OCI-LY1 (cell line): Measurements from ENCODE around the gene ZNF407.

Source experiments
- H2AFZ ChIP-seq: fragments of 200-600 bp; sonication (generic), shearing (Covaris generic); 2 replicates; pipeline ENCODE4 v1.6.0; 2014; ENCODE audit warnings: antibody characterized with exemption, mild to moderate bottlenecking, low read length
- H3F3A ChIP-seq: fragments of 200-600 bp; sonication (generic), shearing (Covaris generic); 2 replicates; pipeline ENCODE4 v1.6.0; 2014; ENCODE audit warnings: mild to moderate bottlenecking, antibody characterized with exemption, low read length, moderate library complexity; ENCODE audit not compliant: insufficient read depth
- H3K27ac ChIP-seq: fragments of 200-600 bp; sonication (generic); 2 replicates; pipeline ENCODE4 v1.5.1; 2014; ENCODE audit warnings: low read length, mixed run types, mild to moderate bottlenecking, low read depth; ENCODE audit not compliant: poor library complexity, severe bottlenecking
- H3K27me3 ChIP-seq: fragments of 200-600 bp; sonication (generic); 2 replicates; pipeline ENCODE4 v1.6.0; 2014; ENCODE audit warnings: antibody characterized with exemption, mild to moderate bottlenecking, low read length, moderate library complexity; ENCODE audit not compliant: insufficient read depth
- H3K36me3 ChIP-seq: fragments of 200-600 bp; sonication (generic); 2 replicates; pipeline ENCODE4 v1.6.1; 2014; ENCODE audit warnings: mild to moderate bottlenecking, antibody characterized with exemption, low read length, moderate library complexity, mixed read lengths; ENCODE audit not compliant: insufficient read depth
- H3K4me1 ChIP-seq: fragments of 200-600 bp; sonication (generic); 2 replicates; pipeline ENCODE4 v1.5.1; 2014; ENCODE audit warnings: mild to moderate bottlenecking, low read length, moderate library complexity; ENCODE audit not compliant: insufficient read depth, severe bottlenecking
- H3K4me2 ChIP-seq: fragments of 200-600 bp; sonication (generic), shearing (Covaris generic); 2 replicates; pipeline ENCODE4 v1.6.1; 2014; ENCODE audit warnings: low read length
- H3K4me3 ChIP-seq: fragments of 200-600 bp; sonication (generic); 2 replicates; pipeline ENCODE4 v1.5.1; 2014; ENCODE audit warnings: low read length, low read depth, mild to moderate bottlenecking, mixed read lengths; ENCODE audit not compliant: poor library complexity, severe bottlenecking
- H3K79me2 ChIP-seq: fragments of 200-600 bp; shearing (Covaris generic); 2 replicates; pipeline ENCODE4 v1.6.1; 2016; ENCODE audit warnings: mixed run types, low read length, mixed read lengths; ENCODE audit not compliant: insufficient read depth
- H3K9ac ChIP-seq: fragments of 200-600 bp; sonication (generic), shearing (Covaris generic); 2 replicates; pipeline ENCODE4 v1.6.1; 2014; ENCODE audit warnings: mild to moderate bottlenecking, low read length, mixed read lengths
- H3K9me2 ChIP-seq: fragments of 200-600 bp; sonication (generic), shearing (Covaris generic); 2 replicates; pipeline ENCODE4 v1.6.1; 2014; ENCODE audit warnings: low read depth, mild to moderate bottlenecking, low read length, mixed read lengths
- H3K9me3 ChIP-seq: fragments of 200-600 bp; shearing (Covaris generic); 2 replicates; pipeline ENCODE4 v1.6.1; 2014; ENCODE audit warnings: low read length, mixed read lengths
- H4K20me1 ChIP-seq: fragments of 200-600 bp; sonication (generic), shearing (Covaris generic); 2 replicates; pipeline ENCODE4 v1.6.0; 2016; ENCODE audit warnings: mild to moderate bottlenecking, low read length; ENCODE audit not compliant: insufficient read depth
- CTCF ChIP-seq: fragments of 200-600 bp; sonication (generic), shearing (Covaris generic); IDR thresholded peaks from 2 replicates; pipeline ENCODE4 v1.5.1; 2017; ENCODE audit warnings: mild to moderate bottlenecking, antibody characterized with exemption, low read length, moderate library complexity, mixed read lengths
- EZH2 ChIP-seq: fragments of 200-600 bp; sonication (generic), shearing (Covaris generic); IDR thresholded peaks from 2 replicates; pipeline ENCODE4 v1.8.0; 2017; ENCODE audit warnings: borderline replicate concordance, mixed run types, mild to moderate bottlenecking, antibody characterized with exemption, low read length, moderate library complexity, mixed read lengths

Gene ZNF407

GRCh38 chr18:74950479-74950878 lies 352.8 kb downstream of the ZNF407 start:
- H3K9me2 ChIP-seq = no peaks in the 10 kb centered on the region
- no peaks in the 10 kb centered on the region for H3F3A ChIP-seq
- peak overlapping the region; percentile 52 for H3K27ac ChIP-seq
- TF ChIP-seq EZH2 (no peak), CTCF (no peak)
- no peak overlapping the region for H3K9ac ChIP-seq
- H3K9me3 ChIP-seq = no peaks in the 10 kb centered on the region
- H3K27me3 ChIP-seq = no peaks in the 10 kb centered on the region
- no peaks in the 10 kb centered on the region for H3K36me3 ChIP-seq
- H3K79me2 ChIP-seq = no peaks in the 10 kb centered on the region
- H2AFZ ChIP-seq = no peak overlapping the region
- H3K4me1 ChIP-seq = peaks cover 28% of the 10 kb centered on the region
- peak overlapping the region; percentile 40 for H3K4me2 ChIP-seq
- no peak overlapping the region for H3K4me3 ChIP-seq
- H4K20me1 ChIP-seq = no peaks in the 10 kb centered on the region

GRCh38 chr18:74951165-74951760 lies 353.6 kb downstream of the ZNF407 start:
- H2AFZ ChIP-seq = no peak overlapping the region
- peaks cover 28% of the 10 kb centered on the region for H3K4me1 ChIP-seq
- H3K9me2 ChIP-seq = no peaks in the 10 kb centered on the region
- H3K4me2 ChIP-seq = peak overlapping the region; percentile 40; the same call in 1 of the 2 replicates
- peak overlapping the region; percentile 22 for H3K4me3 ChIP-seq
- H4K20me1 ChIP-seq = no peaks in the 10 kb centered on the region
- no peaks in the 10 kb centered on the region for H3K36me3 ChIP-seq
- H3K9me3 ChIP-seq = no peaks in the 10 kb centered on the region
- TF ChIP-seq CTCF (no peak), EZH2 (no peak)
- no peak overlapping the region for H3K9ac ChIP-seq
- no peaks in the 10 kb centered on the region for H3K27me3 ChIP-seq
- no peaks in the 10 kb centered on the region for H3F3A ChIP-seq
- peak overlapping the region; percentile 52 for H3K27ac ChIP-seq
- no peaks in the 10 kb centered on the region for H3K79me2 ChIP-seq

GRCh38 chr18:74957588-74958224 lies 360.0 kb downstream of the ZNF407 start:
- Histone ChIP-seq H2AFZ (no peak overlapping the region), H3K79me2 (no peaks in the 10 kb centered on the region), H3K9ac (no peak overlapping the region), H3K36me3 (no peaks in the 10 kb centered on the region), H4K20me1 (no peaks in the 10 kb centered on the region), H3K9me3 (no peaks in the 10 kb centered on the region), H3K9me2 (no peaks in the 10 kb centered on the region), H3K27ac (no peak overlapping the region), H3K4me1 (no peaks in the 10 kb centered on the region), H3K4me2 (no peak overlapping the region), H3F3A (no peaks in the 10 kb centered on the region), H3K27me3 (no peaks in the 10 kb centered on the region), H3K4me3 (no peak overlapping the region)
- TF ChIP-seq CTCF = no peak
- no peak for TF ChIP-seq EZH2
